SU-DHL-6 (cell line): ENCODE results near the gene BCAP31.
"Not testable (repeated sequence)": the region's sequence is repeated elsewhere in the genome, so short reads cannot be mapped to it uniquely, and the experiment has no call there.

Experiments used
- CTCF ChIP-seq: fragments of 200-600 bp; sonication (generic); IDR thresholded peaks from one replicate; pipeline ENCODE4 v1.5.1; 2017; ENCODE audit warnings: antibody characterized with exemption, mild to moderate bottlenecking, low read length, moderate library complexity; ENCODE audit not compliant: insufficient read depth, poor library complexity, severe bottlenecking
- EZH2phosphoT487 ChIP-seq: fragments of 200-600 bp; sonication (generic), shearing (Covaris generic); conservative IDR thresholded peaks from 2 replicates; pipeline ENCODE4 v1.6.1; 2018; ENCODE audit warnings: mild to moderate bottlenecking, antibody characterized with exemption, low read length, moderate library complexity, mixed read lengths

- not testable (repeated sequence) for TF ChIP-seq CTCF, EZH2phosphoT487
Observed at GRCh38 chrX:153694256-153694655, 29.9 kb downstream of the BCAP31 start.
